Activated CD4-positive, alpha-beta T cell treated with anti-CD3 and anti-CD28 coated beads, Interleukin-2, amount 10 ng/mL, durations not matched to agents 24 days and 14 days (primary cell): ENCODE results near the gene SLC44A3. TPM values are rescaled to one million over a fixed set of nuclear protein-coding genes. Genes with fewer than 3 reads are reported as not detected.

ENCODE experiments used
- DNase-seq: peaks from one replicate; pipeline ENCODE4 v3.0.0; 2022
- H3K27ac Mint-ChIP-seq: one replicate; pipeline ENCODE4 v1.8.0; 2022; ENCODE audit warnings: mild to moderate bottlenecking, mixed read lengths
- H3K27me3 Mint-ChIP-seq: one replicate; pipeline ENCODE4 v1.8.0; 2022; ENCODE audit warnings: mixed read lengths
- H3K36me3 Mint-ChIP-seq: one replicate; pipeline ENCODE4 v1.8.0; 2022; ENCODE audit warnings: low read depth, mild to moderate bottlenecking, mixed read lengths
- H3K4me1 Mint-ChIP-seq: one replicate; pipeline ENCODE4 v1.8.0; 2021; ENCODE audit warnings: mixed read lengths
- H3K4me3 Mint-ChIP-seq: one replicate; pipeline ENCODE4 v1.8.0; 2022; ENCODE audit warnings: mild to moderate bottlenecking, moderate library complexity, mixed read lengths
- H3K9me3 Mint-ChIP-seq: one replicate; pipeline ENCODE4 v1.8.0; 2021; ENCODE audit warnings: mixed read lengths
- intact Hi-C: fragments of 100-400 bp; cut with micrococcal nuclease; formaldehyde crosslinking; loops from one replicate; pipeline ENCODE4 v1.15.1; 2023
- total RNA-seq: library from RNA; stranded (reverse); gene quantifications from 2 replicates; pipeline ENCODE4 v1.2.3, GENCODE V29; 2022

SLC44A3 gene
- total RNA-seq, 1 donor from 2014 or later = not detected

- H3K27ac Mint-ChIP-seq = no peak overlapping the region
- H3K4me1 Mint-ChIP-seq = peaks cover 11% of the 10 kb centered on the region
- H3K36me3 Mint-ChIP-seq = no peaks in the 10 kb centered on the region
- no peaks in the 10 kb centered on the region for H3K9me3 Mint-ChIP-seq
- no peaks in the 10 kb centered on the region for H3K27me3 Mint-ChIP-seq
- intact Hi-C loops = no loop called here
- DNase-seq = no peak
- H3K4me3 Mint-ChIP-seq = no peak overlapping the region
These were observed 58.2 kb downstream of the SLC44A3 start for GRCh38 chr1:94878329-94878728.

GRCh38 chr1:94883691-94884090 lies 63.5 kb downstream of the SLC44A3 start:
- H3K27me3 Mint-ChIP-seq = peaks cover 2% of the 10 kb centered on the region
- H3K4me3 Mint-ChIP-seq = peak overlapping the region; percentile 68
- peak; percentile 72 for DNase-seq
- peak overlapping the region; percentile 75 for H3K27ac Mint-ChIP-seq
- H3K4me1 Mint-ChIP-seq = peaks cover 10% of the 10 kb centered on the region
- no peaks in the 10 kb centered on the region for H3K9me3 Mint-ChIP-seq
- no peaks in the 10 kb centered on the region for H3K36me3 Mint-ChIP-seq
- intact Hi-C loops = no loop called here

GRCh38 chr1:94884106-94884505 lies 63.9 kb downstream of the SLC44A3 start:
- Mint-ChIP-seq H3K36me3 (no peaks in the 10 kb centered on the region), H3K4me1 (peaks cover 10% of the 10 kb centered on the region), H3K27ac (no peak overlapping the region), H3K27me3 (peaks cover 2% of the 10 kb centered on the region), H3K9me3 (no peaks in the 10 kb centered on the region), H3K4me3 (no peak overlapping the region)
- no peak for DNase-seq
- intact Hi-C loops = no loop called here

- H3K27me3 Mint-ChIP-seq = peaks cover 2% of the 10 kb centered on the region
- DNase-seq = no peak
- no peaks in the 10 kb centered on the region for H3K9me3 Mint-ChIP-seq
- intact Hi-C loops = no loop called here
- no peaks in the 10 kb centered on the region for H3K36me3 Mint-ChIP-seq
- H3K27ac Mint-ChIP-seq = no peak overlapping the region
- no peak overlapping the region for H3K4me3 Mint-ChIP-seq
- peaks cover 10% of the 10 kb centered on the region for H3K4me1 Mint-ChIP-seq
These were observed 64.3 kb downstream of the SLC44A3 start for GRCh38 chr1:94884507-94884906.

GRCh38 chr1:94886361-94886760 lies 66.2 kb downstream of the SLC44A3 start:
- Mint-ChIP-seq H3K9me3 (no peaks in the 10 kb centered on the region), H3K4me3 (no peak overlapping the region), H3K27me3 (peaks cover 2% of the 10 kb centered on the region), H3K4me1 (peaks cover 10% of the 10 kb centered on the region), H3K36me3 (no peaks in the 10 kb centered on the region), H3K27ac (no peak overlapping the region)
- intact Hi-C loops = no loop called here
- no peak for DNase-seq

GRCh38 chr1:94887106-94887505 lies 66.9 kb downstream of the SLC44A3 start:
- H3K9me3 Mint-ChIP-seq = no peaks in the 10 kb centered on the region
- no peak overlapping the region for H3K4me3 Mint-ChIP-seq
- no peak overlapping the region for H3K27ac Mint-ChIP-seq
- no peak for DNase-seq
- peaks cover 2% of the 10 kb centered on the region for H3K27me3 Mint-ChIP-seq
- peaks cover 10% of the 10 kb centered on the region for H3K4me1 Mint-ChIP-seq
- intact Hi-C loops = no loop called here
- no peaks in the 10 kb centered on the region for H3K36me3 Mint-ChIP-seq

GRCh38 chr1:94887603-94888171 lies 67.5 kb downstream of the SLC44A3 start:
- Mint-ChIP-seq H3K4me1 (peaks cover 10% of the 10 kb centered on the region), H3K27me3 (peaks cover 2% of the 10 kb centered on the region), H3K4me3 (no peak overlapping the region), H3K36me3 (no peaks in the 10 kb centered on the region), H3K27ac (no peak overlapping the region), H3K9me3 (no peaks in the 10 kb centered on the region)
- intact Hi-C loops = no loop called here
- DNase-seq = no peak

- Mint-ChIP-seq H3K4me1 (peaks cover 9% of the 10 kb centered on the region), H3K27me3 (peaks cover 2% of the 10 kb centered on the region), H3K4me3 (no peak overlapping the region), H3K36me3 (no peaks in the 10 kb centered on the region), H3K9me3 (no peaks in the 10 kb centered on the region), H3K27ac (no peak overlapping the region)
- intact Hi-C loops = no loop called here
- DNase-seq = no peak
These were observed 68.0 kb downstream of the SLC44A3 start for GRCh38 chr1:94888201-94888600.

GRCh38 chr1:94892604-94893254 lies 72.6 kb downstream of the SLC44A3 start:
- DNase-seq = no peak
- Mint-ChIP-seq H3K27me3 (peaks cover 5% of the 10 kb centered on the region), H3K36me3 (no peaks in the 10 kb centered on the region), H3K4me3 (no peak overlapping the region), H3K4me1 (no peaks in the 10 kb centered on the region), H3K9me3 (no peaks in the 10 kb centered on the region), H3K27ac (no peak overlapping the region)
- intact Hi-C loops = no loop called here

- peaks cover 5% of the 10 kb centered on the region for H3K27me3 Mint-ChIP-seq
- no peak overlapping the region for H3K27ac Mint-ChIP-seq
- no peaks in the 10 kb centered on the region for H3K9me3 Mint-ChIP-seq
- no peaks in the 10 kb centered on the region for H3K36me3 Mint-ChIP-seq
- no peak overlapping the region for H3K4me3 Mint-ChIP-seq
- no peaks in the 10 kb centered on the region for H3K4me1 Mint-ChIP-seq
- intact Hi-C loops = no loop called here
- no peak for DNase-seq
These were observed 74.5 kb downstream of the SLC44A3 start for GRCh38 chr1:94894630-94895029.

- H3K4me1 Mint-ChIP-seq = no peaks in the 10 kb centered on the region
- no peak overlapping the region for H3K27ac Mint-ChIP-seq
- H3K4me3 Mint-ChIP-seq = no peak overlapping the region
- no peak for DNase-seq
- intact Hi-C loops = no loop called here
- peaks cover 5% of the 10 kb centered on the region for H3K27me3 Mint-ChIP-seq
- H3K36me3 Mint-ChIP-seq = no peaks in the 10 kb centered on the region
- no peaks in the 10 kb centered on the region for H3K9me3 Mint-ChIP-seq
These were observed 75.4 kb downstream of the SLC44A3 start for GRCh38 chr1:94895518-94895917.

GRCh38 chr1:94898491-94899385 lies 78.6 kb downstream of the SLC44A3 start:
- Mint-ChIP-seq H3K36me3 (no peaks in the 10 kb centered on the region), H3K4me3 (no peak overlapping the region), H3K9me3 (no peaks in the 10 kb centered on the region), H3K4me1 (no peaks in the 10 kb centered on the region), H3K27me3 (peaks cover 5% of the 10 kb centered on the region), H3K27ac (no peak overlapping the region)
- intact Hi-C loops = no loop called here
- DNase-seq = no peak

- H3K4me1 Mint-ChIP-seq = no peaks in the 10 kb centered on the region
- H3K36me3 Mint-ChIP-seq = no peaks in the 10 kb centered on the region
- no peak overlapping the region for H3K27ac Mint-ChIP-seq
- DNase-seq = no peak
- H3K9me3 Mint-ChIP-seq = no peaks in the 10 kb centered on the region
- no peak overlapping the region for H3K4me3 Mint-ChIP-seq
- peaks cover 3% of the 10 kb centered on the region for H3K27me3 Mint-ChIP-seq
- intact Hi-C loops = no loop called here
These were observed 79.6 kb downstream of the SLC44A3 start for GRCh38 chr1:94899756-94900155.

- no peak for DNase-seq
- intact Hi-C loops = no loop called here
- Mint-ChIP-seq H3K27ac (no peak overlapping the region), H3K27me3 (no peaks in the 10 kb centered on the region), H3K4me1 (no peaks in the 10 kb centered on the region), H3K4me3 (no peak overlapping the region), H3K36me3 (no peaks in the 10 kb centered on the region), H3K9me3 (no peaks in the 10 kb centered on the region)
These were observed 81.7 kb downstream of the SLC44A3 start for GRCh38 chr1:94901841-94902240.
